Transverse colon (tissue), 4 donors: ENCODE data around the gene ACP1. TPM values are rescaled to one million over a fixed set of nuclear protein-coding genes. Genes with fewer than 3 reads are reported as not detected.

Experiments used
- DNase-seq: peaks from one replicate; pipeline ENCODE4 v3.0.0-alpha.2; 2019
- H3K27ac ChIP-seq, 4 donors: fragments of 200-600 bp; sonication (generic); 2 replicates each; pipeline ENCODE4 v1.5.1; 2016 to 2018; ENCODE audit warnings: inconsistent platforms in 4 of 4
- H3K27me3 ChIP-seq: fragments of 200-600 bp; sonication (generic); 2 replicates; pipeline ENCODE4 v1.5.1; 2017; ENCODE audit warnings: inconsistent platforms
- H3K36me3 ChIP-seq, 4 donors: fragments of 200-600 bp; sonication (generic); 2 replicates each; pipeline ENCODE4 v1.5.1; 2017 to 2019; ENCODE audit warnings: inconsistent platforms in 4 of 4
- H3K4me1 ChIP-seq, 4 donors: fragments of 200-600 bp; sonication (generic); 2 replicates each; pipeline ENCODE4 v1.5.1; 2017 to 2020; ENCODE audit warnings: inconsistent platforms in 4 of 4
- H3K4me3 ChIP-seq, 4 donors: fragments of 200-600 bp; sonication (generic); 1 replicate in 1 of 4; 2 replicates in 3 of 4; pipeline versions ENCODE4 v1.5.1 to v1.6.1; 2017 to 2019; ENCODE audit warnings: inconsistent platforms in 4 of 4
- H3K9me3 ChIP-seq, 2 donors: fragments of 200-600 bp; sonication (generic); 2 replicates each; pipeline ENCODE4 v1.5.1; 2017 to 2019; ENCODE audit warnings: inconsistent platforms in 2 of 2
- CTCF ChIP-seq, 5 experiments: fragments of 200-600 bp in 3 of 5; fragments of 450-650 bp in 2 of 5; sonication (generic) in 3 of 5; IDR thresholded peaks; 1 replicate in 2 of 5; 2 replicates in 3 of 5; pipeline ENCODE4 v1.5.1; 2016 to 2017; ENCODE audit warnings: antibody characterized with exemption in 5 of 5, inconsistent platforms in 3 of 5, mild to moderate bottlenecking in 2 of 5, moderate library complexity in 1 of 5
- EP300 ChIP-seq: sonication (generic); formaldehyde crosslinking; IDR thresholded peaks from one replicate; pipeline ENCODE4 v1.6.1; 2017; ENCODE audit warnings: antibody characterized with exemption, low read depth
- POLR2A ChIP-seq: fragments of 450-650 bp; IDR thresholded peaks from one replicate; pipeline ENCODE4 v1.6.1; 2016; ENCODE audit warnings: antibody characterized with exemption, mild to moderate bottlenecking, moderate library complexity
- POLR2AphosphoS5 ChIP-seq, 3 donors: sonication (generic); formaldehyde crosslinking; IDR thresholded peaks; one replicate each; pipeline ENCODE4 v1.6.1; 2016; ENCODE audit warnings: antibody characterized with exemption in 3 of 3
- WGBS, 2 donors: methylation state at CpG; one replicate each; pipeline ENCODE4 v1.1.5; 2018; ENCODE audit warnings: low coverage in 1 of 2; 5-methylcytosine and 5-hydroxymethylcytosine counted together
- in situ Hi-C, 4 donors: fragments of 200-750 bp; cut with MboI; loops; one replicate each; pipeline versions ENCODE4 v1.15.0 to v1.15.1; 2017; ENCODE audit warnings: low sequenced_read_pairs in 3 of 4, low pct_ligation_motif_present in 1 of 4, low pct_unique_long_range_greater_than_20kb in 1 of 4
- intact Hi-C: fragments of 100-400 bp; cut with DNase I; formaldehyde crosslinking; loops from one replicate; pipeline ENCODE4 v1.15.1; 2023; ENCODE audit warnings: low total_unique reads
- total RNA-seq, 4 donors: library from RNA; depleted of rRNA; stranded (reverse); fragments of >200 nt; gene quantifications; one replicate each; pipeline ENCODE4 v1.1.0, GENCODE V29; 2016

The ACP1 gene
- total RNA-seq, 4 donors from 2014 or later = 21.3 to 96.1 (median 66.4) TPM

- in situ Hi-C loops = no loop called here
- Histone ChIP-seq H3K27ac (no peak overlapping the region), H3K27me3 (peaks cover 3% of the 10 kb centered on the region), H3K36me3 (peaks cover 0 to 30% (median 14%) of the 10 kb centered on the region in 4 donors), H3K4me1 (peaks cover 0 to 6% (median 0%) of the 10 kb centered on the region in 4 donors), H3K4me3 (no peak overlapping the region), H3K9me3 (no peaks in the 10 kb centered on the region)
- DNase-seq = no peak
- WGBS, 2 donors = 90% methylated on average over 9 of the region's 9 CpGs; no CpG with 5 or more reads in 1 of the 2 donors
- intact Hi-C loops = no loop called here
- no peak for TF ChIP-seq POLR2AphosphoS5 (IDR thresholded peaks at IDR 0.05)
- no peak for TF ChIP-seq POLR2A
- TF ChIP-seq EP300 = no peak
- no peak for TF ChIP-seq CTCF (IDR thresholded peaks at IDR 0.05)
Observed at GRCh38 chr2:281381-281780, 16.6 kb downstream of the ACP1 start.

- DNase-seq = no peak
- peaks cover 0 to 18% (median 6%) of the 10 kb centered on the region in 4 donors for H3K4me1 ChIP-seq
- 94 to 99% methylated on average over 10 to 12 of the region's 12 CpGs for WGBS, 2 donors
- H3K27ac ChIP-seq = no peak overlapping the region
- no peak for TF ChIP-seq POLR2AphosphoS5 (IDR thresholded peaks at IDR 0.05)
- TF ChIP-seq POLR2A = no peak
- no peak for TF ChIP-seq CTCF (IDR thresholded peaks at IDR 0.05)
- TF ChIP-seq EP300 = no peak
- intact Hi-C loops = no loop called here
- in situ Hi-C loops = no loop called here
- peaks cover 15% of the 10 kb centered on the region for H3K27me3 ChIP-seq
- H3K4me3 ChIP-seq = no peak overlapping the region
- no peaks in the 10 kb centered on the region for H3K9me3 ChIP-seq
- H3K36me3 ChIP-seq = peaks cover 0 to 22% (median 8%) of the 10 kb centered on the region in 4 donors
Observed at GRCh38 chr2:282371-283263, 17.9 kb downstream of the ACP1 start.

- intact Hi-C loops = no loop called here
- Histone ChIP-seq H3K9me3 (no peaks in the 10 kb centered on the region), H3K36me3 (peaks cover 0 to 8% (median under 1%) of the 10 kb centered on the region in 4 donors), H3K4me1 (peaks cover 2 to 34% (median 17%) of the 10 kb centered on the region in 4 donors), H3K27ac (no peak overlapping the region), H3K4me3 (no peak overlapping the region), H3K27me3 (peaks cover 29% of the 10 kb centered on the region)
- 71 to 91% methylated on average over 1 to 4 of the region's 4 CpGs for whole genome bisulfite sequencing, 2 donors
- TF ChIP-seq CTCF (IDR thresholded peaks at IDR 0.05) = no peak
- in situ Hi-C loops = no loop called here
- DNase-seq = no peak
Observed at GRCh38 chr2:283996-284794, 19.4 kb downstream of the ACP1 start.

- Histone ChIP-seq H3K36me3 (peaks cover 0 to 2% (median 0%) of the 10 kb centered on the region in 4 donors), H3K27ac (no peak overlapping the region), H3K27me3 (peaks cover 37% of the 10 kb centered on the region), H3K9me3 (no peaks in the 10 kb centered on the region), H3K4me1 (peaks cover 5 to 42% (median 24%) of the 10 kb centered on the region in 4 donors), H3K4me3 (no peak overlapping the region)
- DNase-seq = no peak
- WGBS, 2 donors = 45 to 53% methylated on average over 11 to 13 of the region's 13 CpGs
- no peak for TF ChIP-seq POLR2A
- no peak for TF ChIP-seq CTCF (IDR thresholded peaks at IDR 0.05)
- TF ChIP-seq EP300 = no peak
- TF ChIP-seq POLR2AphosphoS5 (IDR thresholded peaks at IDR 0.05) = no peak
- in situ Hi-C loops (no loop called here), intact Hi-C loops (no loop called here)
Observed at GRCh38 chr2:284896-285492, 20.2 kb downstream of the ACP1 start.
